Activated T-helper 1 cell treated with Interleukin-2 at 50 U/mL for 16 hours (primary cell): ENCODE results near the gene RLN3.

ENCODE experiments used
- DNase-seq: peaks from one replicate; pipeline ENCODE4 v3.0.0-alpha.2; 2020; ENCODE audit warnings: low read depth

RLN3 gene

DNA sequence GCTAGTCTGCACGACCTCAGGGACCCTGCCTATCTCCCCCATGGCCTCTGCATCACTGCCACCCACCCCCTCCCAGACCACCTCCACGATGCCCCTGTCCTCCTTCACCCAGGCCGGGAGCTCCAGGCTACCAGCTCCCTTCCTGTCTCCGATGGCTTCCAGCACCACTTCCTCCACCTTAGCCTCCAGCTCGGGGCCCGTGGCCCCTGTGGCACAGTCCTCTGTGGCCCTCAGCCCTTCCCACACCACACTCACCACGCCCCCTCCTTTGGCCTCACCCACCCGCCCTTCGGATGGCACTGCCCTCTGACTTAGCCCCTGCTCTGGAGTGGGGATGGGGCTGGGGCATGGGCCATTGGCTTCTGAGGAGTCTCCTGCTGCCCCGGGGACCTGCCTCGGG is 26.8 kb downstream of the RLN3 start:
- no peak for DNase-seq

- no peak for DNase-seq
Observed at GRCh38 chr19:14055396-14055795, 27.4 kb downstream of the RLN3 start.

- DNase-seq, result no peak
Observed at GRCh38 chr19:14056069-14056666, 28.2 kb downstream of the RLN3 start.

DNA sequence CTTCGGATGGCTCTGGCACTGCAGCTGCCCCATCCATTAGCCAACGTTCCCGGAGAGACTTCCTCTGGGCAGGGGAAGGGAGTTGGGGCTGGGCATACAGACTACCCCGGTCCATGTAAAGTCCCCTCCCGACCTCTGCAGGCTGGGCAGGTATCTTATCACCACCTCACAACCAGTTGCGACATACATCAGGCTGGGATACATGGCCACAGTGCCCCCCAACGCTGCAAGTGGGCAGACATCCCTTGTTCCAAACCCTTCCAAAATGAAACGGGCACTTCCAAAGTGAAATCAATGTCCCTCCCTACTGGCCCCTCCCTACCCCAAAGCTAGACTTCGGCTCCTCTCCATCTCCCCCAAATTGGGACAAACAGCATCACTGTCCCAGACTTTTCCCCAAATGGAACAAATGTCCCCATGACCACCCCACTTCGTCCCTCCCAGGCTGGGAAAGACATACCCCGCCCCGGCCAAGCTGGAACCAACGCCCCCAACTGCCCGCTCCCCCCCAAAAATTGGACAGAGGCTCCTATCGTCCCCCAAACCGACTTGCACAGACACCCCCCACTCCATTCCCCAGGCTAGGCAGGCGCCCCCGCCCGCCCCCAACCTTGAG is 28.9 kb downstream of the RLN3 start:
- no peak for DNase-seq

DNA sequence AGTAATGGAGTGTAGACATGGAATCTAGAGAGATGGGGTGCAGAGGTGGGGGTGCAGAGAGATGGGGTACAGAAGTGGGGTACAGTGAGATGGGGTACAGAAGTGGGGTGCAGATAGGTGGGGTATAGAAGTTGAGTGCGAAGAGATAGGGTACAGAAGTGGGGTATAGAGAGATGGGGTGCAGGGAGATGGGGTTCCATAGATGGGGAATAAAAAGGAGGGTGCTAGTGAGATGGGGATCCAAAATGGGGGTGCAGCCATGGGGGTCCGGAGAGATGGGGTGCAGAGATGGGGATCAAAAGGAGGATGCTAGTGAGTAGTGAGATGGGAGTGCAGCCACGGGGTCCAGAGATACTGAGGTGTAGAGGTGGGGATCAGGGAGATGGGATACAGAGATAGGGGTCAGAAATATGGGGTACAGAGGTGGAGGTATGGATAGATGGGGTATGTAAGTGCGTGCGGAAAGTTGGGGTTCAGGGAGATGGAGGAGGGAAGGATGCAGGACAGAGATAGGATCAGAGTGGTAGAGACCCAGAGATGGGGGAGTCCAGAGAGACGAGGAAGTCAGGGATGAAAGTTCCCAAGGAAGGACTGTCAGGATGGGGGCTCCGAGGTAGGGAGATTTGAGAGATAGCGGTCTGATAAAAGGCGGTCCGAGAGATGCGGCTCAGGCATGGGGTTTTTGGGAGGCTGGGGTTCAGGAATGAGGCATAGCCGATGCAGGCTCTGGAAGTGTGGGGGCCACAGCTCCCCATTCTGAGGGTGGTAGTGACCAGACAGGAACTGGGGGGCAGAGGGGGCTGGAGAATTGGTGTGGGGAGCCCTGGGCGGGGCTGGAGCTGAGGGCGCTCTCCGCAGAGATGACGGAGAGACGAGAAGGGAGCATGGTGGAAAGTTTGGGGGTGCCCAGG is 30.5 kb downstream of the RLN3 start:
- no peak for DNase-seq

GRCh38 chr19:14059093-14059480 is 31.1 kb downstream of the RLN3 start:
- no peak for DNase-seq

DNA sequence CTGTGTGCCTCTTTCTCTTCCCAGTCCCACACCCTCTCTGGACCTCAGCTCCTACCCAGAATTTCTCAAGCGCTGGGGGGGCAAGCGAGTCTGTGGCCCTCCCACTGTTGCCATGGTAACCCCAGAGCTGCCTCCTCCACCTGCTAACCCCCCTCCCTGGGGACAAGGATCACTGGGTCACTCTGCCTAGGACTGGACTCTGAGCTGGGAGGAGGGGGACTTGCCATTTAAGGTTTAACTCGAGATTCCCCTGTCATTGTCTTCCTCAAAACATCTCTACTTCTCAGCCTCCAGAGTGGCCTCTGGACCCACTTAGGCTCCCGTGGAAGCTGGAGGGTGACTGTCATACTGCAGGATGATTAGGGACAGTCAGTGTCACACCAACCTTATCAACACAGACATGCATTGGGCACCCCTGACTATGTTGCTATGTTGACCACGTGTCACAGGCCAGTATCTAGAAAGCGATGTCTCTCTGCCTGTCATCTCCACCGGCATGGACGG is 31.8 kb downstream of the RLN3 start:
- DNase-seq, result no peak

GRCh38 chr19:14061081-14061749 is 33.3 kb downstream of the RLN3 start:
- DNase-seq, result no peak

- DNase-seq, result no peak
Observed at GRCh38 chr19:14061751-14062557, 34.0 kb downstream of the RLN3 start, which contains the start of gene PALM3. TSS of gene PALM3 (minus strand) at chr19:14062076. CDS start at chr19:14061980, 96 bp downstream.

DNA sequence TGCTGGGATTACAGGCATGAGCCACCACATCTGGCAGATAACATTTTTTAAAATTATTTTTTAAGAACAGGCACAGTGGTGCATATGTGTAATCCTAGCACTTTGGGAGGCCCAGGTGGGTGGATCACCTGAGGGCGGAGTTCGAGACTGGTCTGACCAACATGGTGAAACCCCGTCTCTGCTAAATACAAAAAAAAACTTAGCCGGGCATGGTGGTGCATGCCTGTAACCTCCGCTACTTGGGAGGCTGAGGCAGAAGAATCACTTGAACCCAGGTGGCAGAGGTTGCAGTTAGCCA is 34.6 kb downstream of the RLN3 start:
- DNase-seq, result no peak

DNA sequence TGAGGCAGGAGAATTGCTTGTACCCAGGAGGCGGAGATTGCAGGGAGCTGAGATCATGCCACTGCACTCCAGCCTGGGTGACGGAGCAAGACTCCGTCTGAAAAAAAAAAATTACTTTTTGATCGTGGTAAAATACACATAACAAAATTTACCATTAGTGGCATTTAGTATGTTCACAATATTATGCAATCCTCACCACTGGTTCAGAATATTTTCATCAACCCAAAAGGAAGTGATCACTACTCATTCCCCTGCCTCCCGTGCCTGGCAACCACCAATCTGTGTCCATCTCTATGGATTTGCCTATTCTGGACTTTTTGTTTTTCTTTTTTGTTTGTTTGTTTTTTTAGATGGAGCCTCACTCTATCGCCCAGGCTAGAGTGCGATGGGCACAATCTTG is 35.2 kb downstream of the RLN3 start:
- DNase-seq, result no peak

- no peak for DNase-seq
Observed at GRCh38 chr19:14066134-14066533, 38.2 kb downstream of the RLN3 start.

- no peak for DNase-seq
Observed at GRCh38 chr19:14070268-14071050, 42.5 kb downstream of the RLN3 start.

DNA sequence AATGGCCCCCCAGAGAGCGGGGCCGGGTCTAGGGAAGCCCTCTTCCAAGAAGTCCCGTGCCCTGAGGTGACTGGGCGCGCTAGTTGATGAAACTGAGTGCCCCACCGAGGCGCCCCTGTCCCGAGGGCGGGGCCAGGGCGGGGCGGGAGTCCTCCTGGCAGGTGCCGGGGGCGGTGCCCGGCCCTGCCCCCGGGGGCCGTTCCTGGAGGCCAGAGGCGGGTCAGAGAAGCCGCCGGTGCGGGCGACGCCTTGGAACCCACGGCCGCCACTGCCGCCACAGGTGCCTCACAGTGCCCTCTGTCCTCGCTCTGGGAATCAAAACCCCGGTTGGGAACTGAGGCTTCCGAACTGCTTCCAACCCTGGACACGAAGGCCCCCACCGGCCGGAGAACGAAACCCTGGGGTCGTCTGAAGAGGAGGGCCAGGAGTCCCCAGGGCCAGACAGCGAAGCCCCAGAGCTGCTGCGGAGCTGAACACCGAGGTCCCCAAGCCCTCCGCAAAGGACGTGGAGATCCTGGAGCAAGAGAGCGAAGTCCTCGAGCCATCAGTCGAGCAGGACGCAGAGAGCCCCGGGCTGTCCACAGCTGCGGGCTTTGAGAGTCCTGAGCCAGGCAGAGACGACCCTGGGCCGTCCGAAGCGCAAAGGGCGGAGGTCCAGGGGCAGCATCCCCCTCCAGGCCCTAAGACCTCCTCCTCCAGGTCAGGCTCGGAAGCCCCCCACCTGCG is 44.8 kb downstream of the RLN3 start, which contains the start of gene MISP3:
Gene MISP3, plus strand, starts transcription at position 252 of the 726 bp plus-strand sequence. CDS start 524 bp downstream, outside the sequence.
- DNase-seq, result no peak

- peak; percentile 66 for DNase-seq
Observed at GRCh38 chr19:14073261-14073924, 45.4 kb downstream of the RLN3 start.

GRCh38 chr19:14073925-14074838 is 46.2 kb downstream of the RLN3 start:
- no peak for DNase-seq

DNA sequence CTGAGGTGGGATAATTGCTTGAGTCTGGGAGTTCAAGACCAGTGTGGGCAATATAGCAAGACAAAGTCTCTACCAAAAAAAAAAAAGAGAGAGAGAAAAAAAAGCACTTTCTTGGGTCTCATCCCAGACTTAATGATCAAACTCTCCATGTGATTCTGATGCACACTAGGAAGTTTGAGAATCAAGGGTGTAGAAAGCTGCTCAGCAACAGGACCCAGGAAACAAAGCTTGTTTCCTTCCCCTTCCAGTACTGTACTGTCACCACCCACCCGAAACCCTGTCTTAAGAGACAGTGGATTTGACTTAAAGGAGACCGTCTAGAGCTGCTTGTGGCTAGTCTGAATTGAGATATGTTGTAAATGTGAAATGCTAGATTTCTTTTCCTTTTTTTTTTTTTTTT is 50.5 kb downstream of the RLN3 start:
- no peak for DNase-seq
